HG03457 (cell line): Measurements from ENCODE around the gene GABRD.

ENCODE experiments used
- ATAC-seq: cut with Tn5 transposase; IDR thresholded peaks from one replicate; pipeline ENCODE4 v1.9.1; 2021; ENCODE audit warnings: moderate number of reproducible peaks; ENCODE audit not compliant: unreplicated experiment

Gene GABRD

DNA sequence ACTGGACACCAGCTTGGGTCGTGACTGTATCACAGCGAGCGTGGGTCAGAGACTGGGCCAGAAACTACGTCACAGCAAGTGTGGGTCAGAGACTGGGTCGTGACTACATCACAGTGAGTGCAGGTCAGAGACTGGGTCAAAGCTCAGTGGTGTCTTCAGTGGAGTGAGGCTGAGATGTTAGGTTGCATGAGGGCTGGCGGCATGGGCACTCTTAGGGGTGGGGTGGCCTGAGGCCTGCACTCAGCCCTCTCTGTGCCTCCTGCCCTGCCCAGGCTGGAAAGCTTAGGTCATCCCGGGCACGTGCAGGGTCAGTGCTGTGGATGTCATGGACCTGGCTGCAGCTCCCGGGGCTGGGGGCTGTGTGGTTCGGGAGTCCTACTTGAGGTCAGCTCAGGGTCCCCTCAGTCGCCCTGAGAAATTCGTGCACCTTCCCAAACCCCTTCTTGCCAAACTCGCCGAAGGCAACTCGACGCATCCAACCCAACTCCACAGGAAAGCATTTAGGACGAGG lies 34.5 kb upstream of the GABRD start:
- ATAC-seq = no peak

DNA sequence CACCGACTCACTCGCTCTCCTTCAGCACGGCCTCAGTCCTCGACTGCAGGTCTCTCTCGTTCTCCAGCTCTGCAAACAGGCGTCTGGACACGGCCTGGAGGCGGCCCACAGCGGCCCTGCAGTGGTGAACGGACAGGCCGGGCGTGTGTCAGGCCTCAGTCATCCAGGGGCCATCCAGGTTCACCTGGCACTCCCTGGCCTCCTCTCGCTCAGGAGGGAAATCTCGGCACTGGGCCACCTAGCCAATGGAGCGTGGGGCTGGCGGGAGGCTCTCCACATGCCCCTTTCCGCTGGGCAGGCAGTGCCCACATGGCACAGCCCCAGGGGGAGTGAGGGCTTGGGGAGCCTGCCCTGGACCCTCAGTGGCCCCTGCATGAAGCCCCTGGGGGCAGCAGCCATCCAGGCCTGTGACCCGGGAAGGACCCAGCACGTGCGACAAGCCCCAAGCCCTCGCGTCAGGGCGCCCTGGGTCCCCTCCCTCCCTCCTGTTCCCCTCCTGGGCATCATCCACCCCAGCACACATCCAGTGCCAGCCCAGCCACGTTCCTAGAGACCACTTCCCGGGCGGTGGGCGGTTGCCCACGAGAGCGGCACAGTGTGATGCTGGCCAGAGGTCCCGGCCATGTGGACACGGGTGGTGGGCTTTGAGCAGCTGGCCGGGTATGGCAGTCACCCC lies 33.6 kb upstream of the GABRD start:
- ATAC-seq = no peak

DNA sequence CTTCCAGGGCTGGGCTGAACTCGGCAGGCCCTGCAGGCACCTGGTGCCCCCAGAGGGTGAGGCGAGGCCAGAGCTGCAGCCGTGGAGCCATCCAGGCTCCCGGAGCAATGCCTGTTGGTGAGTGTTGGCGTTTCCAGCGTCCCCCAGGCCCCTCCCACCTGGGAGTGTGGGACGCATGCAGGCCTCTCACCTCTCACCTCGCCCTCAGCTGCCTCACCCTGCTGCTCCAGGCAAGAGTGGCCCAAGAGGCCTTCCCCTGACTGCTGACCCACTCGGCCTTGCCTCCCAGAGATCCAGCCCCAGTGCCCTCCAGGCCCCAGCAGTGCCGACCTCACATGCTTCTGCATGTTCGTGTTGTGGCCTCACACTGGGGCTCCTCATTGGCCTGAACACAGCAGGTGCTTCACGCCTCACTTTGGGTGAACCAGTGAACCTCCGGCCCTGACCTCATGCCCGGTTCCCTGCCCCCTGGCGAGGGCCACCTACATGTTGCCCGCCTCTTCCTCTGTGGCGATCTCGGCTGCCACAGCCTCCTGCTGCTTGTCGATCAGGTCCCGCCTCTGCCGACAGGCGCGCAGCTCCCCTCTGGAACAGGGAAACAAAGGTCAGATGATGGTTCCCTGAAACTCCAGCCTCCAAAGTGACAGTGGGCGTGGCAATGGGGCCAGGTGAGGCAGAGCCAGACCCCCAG lies 32.5 kb upstream of the GABRD start:
- no peak for ATAC-seq

DNA sequence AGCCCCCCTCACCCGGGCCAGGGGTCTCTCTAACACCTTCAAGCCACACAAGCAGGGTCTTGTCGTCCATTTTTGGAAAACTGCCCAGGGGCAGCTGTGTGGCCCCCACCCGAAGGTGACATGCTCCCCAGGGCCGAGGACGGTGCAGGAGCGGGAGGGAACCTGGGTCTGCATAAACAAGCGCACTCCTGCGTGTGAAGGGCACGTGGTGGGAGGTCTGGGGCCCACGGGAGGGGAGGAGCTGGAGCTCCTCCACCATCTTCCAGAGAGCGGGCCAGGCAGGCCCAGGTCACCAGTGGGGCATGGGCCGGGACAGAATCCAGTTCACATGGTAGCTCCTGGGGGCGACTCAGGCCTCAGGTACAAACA lies 32.0 kb upstream of the GABRD start:
- no peak for ATAC-seq

DNA sequence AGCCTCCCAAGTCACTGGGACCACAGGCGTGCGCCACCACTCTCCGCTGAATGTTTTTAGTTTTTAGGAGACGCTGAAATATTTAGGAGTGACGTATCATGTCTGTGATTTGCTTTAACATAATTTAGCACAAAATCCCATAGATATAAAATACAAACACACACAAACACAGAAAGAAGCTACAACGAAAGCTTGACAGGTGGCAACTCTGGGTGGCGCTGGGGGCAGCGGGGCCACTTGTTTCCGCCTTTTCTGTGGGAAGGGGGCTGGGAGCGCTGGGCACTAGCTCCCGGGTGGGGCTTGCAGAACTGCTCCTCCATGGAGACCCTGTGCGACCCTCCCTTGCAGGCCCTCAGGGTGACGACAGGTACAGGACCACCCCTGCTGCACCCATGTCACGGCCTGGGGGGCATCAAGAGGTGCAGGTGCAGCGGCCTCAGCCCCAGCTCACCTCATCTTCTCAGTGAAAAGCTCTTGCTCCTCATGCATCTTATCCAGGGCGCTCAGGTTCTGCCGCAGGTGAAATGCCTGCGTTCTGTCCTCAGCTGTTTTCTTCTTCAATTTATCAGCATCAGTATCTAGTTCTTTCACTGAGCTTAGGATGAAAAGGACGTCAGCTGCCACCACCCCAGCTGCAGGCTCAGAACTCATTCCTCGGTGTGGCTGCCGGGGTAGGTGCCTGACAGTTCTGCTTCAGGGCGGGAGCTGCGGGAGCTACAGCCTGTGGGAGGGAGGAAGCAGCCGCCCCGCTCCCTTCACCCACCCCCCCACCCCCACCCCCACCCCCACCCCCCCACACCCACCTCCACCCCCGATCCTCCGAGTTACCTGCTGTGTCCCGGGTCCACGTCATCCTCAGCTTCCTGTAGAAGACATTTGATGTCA lies 30.8 kb upstream of the GABRD start:
- ATAC-seq = no peak

DNA sequence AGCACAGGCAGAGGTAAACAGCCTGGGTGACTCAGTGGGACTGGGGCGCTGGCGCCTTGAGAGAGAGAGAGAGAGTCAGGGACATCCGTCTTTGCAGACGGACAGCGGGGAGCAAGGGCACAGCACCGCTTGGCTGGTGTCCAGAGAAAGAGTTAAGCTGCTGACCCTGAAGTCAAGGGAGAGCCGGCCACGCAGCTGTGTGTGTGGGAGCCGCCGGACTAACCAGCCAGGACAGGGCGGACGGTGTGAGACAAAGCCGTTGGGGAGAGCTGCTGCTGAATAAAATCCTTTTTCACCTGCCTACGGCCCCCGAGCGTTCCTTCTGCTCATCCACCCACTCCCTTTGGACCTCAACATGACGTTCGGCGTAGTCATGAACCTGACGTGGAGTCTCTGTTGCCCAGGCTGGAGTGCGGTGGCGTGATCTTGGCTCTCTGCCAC lies 30.0 kb upstream of the GABRD start:
- ATAC-seq = no peak

DNA sequence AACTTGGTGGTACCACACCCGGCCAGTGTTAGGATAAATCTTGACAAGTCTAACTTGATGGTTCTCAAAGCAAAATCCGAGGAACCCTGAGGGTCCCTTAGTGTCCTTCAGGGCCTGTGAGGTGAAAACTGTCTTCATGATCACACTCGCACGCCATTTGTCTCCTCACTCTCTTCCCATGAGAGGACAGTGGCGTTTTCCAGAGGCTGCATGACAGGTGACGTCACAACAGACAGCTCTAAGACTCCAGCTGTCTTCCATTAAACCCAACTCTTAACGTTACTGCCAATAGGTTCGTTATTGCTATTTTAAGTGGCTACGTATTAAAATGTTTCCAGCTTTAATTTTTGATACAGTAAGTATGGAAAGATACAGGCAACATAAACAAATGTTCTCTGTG lies 29.4 kb upstream of the GABRD start:
- ATAC-seq = no peak

DNA sequence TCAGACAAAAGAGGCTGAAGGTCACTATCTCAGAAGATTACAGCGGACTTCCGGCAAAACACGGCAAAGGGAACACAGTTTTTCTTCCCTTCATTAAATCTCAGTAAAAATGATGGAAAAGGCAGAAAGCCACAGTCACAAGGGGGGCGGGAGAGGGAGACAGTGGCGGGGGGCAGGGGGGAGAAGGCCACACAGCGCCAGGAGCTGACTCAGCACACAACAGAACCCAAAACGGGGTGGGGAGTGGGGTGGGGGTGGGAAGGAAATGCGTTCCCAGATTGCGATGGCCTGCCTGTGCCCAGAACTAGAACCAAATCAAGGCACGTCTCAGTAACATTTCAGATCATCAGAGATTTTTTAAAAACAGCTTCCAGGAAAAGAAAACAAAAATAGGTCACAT lies 28.9 kb upstream of the GABRD start:
- no peak for ATAC-seq

DNA sequence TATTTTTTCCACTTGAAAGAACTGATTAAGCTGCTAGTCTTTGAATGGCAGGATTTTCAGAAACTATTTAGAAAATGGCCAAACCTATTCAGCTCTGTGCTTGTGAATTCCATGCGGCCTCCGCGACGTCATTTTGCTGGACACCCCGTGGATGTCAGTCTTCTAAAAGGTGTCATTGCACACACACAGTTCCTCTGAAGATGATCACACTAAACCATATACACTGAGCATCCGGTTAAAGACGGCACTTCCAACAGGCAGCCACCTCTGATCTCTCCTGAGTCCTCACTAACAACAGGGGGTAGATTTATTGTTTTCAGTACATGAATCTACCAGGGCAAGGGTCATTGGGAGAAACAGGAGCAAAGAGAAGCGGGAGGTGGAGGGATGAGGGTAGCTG lies 24.6 kb upstream of the GABRD start:
- no peak for ATAC-seq

DNA sequence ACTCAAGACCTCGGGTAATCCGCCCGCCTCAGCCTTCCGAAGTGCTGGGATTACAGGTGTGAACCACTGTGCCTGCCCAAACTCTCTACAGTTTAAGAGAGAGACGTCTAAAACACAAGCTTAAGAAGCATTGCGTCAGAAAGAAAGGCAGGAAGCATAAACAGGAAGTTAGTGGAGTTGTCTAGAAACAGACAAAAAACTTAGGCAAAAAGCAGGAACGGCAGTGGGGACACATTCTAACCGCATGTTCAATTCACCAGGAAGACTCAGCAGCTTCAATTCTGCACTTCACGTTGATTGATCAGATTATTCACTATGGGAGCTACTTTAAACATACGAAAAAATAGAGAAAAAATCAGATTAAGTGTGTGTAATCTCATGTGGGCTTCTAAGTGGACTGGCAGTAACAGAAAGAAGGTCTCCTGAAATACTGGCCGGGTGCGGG lies 22.9 kb upstream of the GABRD start:
- no peak for ATAC-seq

DNA sequence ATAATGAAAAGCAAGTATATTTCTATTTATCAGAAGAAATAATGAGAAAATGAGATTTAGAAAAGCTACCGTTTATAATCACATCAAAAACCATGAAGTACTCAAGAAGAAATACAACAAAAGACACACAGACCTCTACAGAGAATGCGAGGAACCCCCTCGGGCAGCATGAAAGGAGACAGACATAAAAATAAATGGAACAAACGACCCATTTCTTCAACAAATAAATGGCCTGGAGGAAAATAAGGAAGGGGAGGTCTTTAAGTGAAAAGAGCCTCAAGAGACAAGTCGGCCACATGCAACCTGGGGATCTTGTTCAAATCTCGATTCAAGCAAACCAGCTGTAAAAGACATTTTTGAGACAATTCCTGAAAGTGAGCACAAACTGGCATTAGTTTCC lies 21.6 kb upstream of the GABRD start:
- no peak for ATAC-seq

DNA sequence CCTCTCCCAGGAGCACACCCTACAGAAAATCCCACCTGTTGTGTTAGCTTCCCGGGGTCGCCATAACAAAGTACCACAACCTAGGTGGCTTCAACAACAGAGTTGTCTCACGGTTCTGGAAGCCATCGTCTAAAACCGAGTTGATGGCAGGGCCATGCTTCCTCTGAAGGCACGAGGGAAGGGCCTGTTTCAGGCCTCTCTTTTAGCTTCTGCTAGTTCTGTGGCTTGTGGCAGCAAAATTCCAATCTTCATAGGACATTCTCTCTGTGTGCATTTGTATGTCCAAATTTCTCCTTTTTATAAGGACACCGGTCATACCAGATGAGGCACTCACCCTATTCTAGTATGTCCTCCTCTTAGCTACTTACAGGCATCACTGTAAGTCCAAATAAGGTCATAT lies 18.7 kb upstream of the GABRD start:
- no peak for ATAC-seq

DNA sequence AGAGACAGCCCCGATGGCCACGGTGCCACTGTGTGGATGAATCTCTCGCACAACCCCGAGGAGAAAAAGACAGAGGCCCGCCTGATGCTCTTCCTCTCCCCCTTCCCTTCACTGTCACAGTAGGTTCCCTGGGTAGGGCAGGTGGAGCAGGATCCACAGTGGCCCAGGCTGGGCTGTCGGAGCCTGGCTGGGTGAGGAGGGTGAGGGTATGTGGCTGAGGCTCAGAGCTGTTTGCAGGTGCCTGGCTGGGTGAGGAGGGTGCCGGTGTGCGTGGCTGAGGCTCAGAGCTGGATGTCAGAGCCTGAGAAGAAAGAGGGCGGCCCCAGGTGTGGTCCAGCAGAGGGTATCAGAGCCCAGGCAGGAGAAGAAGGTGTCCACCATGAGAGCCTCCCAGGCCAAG lies 18.3 kb upstream of the GABRD start:
- no peak for ATAC-seq

DNA sequence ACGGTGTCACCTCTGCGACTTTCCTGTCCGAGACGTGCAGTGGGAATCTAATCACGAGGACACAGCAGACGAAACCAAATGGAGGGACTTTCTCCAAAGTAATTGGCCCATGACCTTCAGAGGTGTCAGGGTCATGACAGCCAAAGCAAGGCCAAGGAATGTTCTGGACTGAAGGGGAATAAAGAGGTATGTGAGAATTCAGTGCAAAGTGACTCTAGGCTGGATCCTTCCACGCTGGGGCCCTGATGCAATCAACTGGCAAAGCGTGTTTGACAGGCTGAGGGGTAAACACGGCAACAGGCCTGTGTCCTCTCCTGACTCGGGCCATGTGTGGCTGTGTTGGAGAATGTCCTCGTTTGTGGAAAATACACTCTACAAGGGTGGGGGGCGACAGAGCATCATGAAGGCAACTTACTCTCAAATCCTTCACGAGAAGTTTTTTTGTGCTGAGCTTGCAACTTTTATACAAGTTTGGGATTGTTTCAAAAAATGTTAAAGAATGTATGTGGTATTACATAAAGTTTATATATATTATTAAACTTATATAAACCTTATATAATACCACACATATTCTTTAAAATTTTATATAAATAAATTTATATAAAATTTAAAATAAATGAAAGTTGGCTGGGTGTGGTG lies 17.3 kb upstream of the GABRD start:
- ATAC-seq = no peak

DNA sequence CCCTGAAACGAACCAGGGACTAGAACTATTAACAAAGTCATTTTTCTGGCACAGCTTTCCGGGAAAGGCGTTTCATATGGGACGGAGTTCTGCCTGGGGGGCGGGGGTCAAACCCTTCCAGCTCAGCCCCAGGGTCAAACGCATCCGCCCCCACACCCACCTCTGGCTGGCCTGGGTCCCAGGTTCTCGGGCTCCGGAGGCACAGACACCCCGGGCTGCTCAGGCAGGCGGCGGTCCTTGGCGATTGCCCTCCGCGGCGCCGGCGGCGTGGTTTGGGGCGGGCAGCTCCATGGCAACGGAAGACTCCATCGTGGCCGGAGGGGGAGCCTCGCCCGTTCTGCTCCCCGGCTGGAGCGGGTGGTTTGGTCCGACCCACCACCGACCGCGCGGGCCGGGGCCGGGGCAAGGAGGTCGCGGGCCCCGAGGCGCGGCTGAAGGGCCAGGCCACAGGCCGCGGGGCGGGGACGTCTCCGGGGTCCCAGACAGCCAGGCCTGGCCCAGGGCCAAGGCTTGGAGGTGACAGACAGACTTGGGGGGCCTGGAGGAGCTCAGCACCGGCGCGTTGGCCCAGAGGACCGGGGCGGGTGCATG lies 15.5 kb upstream of the GABRD start, which contains the start of gene CFAP74:
CFAP74 (minus strand) TSS at position 246 of the 591 bp plus-strand sequence. CDS start 12,830 bp downstream, outside the sequence.
- ATAC-seq = no peak

DNA sequence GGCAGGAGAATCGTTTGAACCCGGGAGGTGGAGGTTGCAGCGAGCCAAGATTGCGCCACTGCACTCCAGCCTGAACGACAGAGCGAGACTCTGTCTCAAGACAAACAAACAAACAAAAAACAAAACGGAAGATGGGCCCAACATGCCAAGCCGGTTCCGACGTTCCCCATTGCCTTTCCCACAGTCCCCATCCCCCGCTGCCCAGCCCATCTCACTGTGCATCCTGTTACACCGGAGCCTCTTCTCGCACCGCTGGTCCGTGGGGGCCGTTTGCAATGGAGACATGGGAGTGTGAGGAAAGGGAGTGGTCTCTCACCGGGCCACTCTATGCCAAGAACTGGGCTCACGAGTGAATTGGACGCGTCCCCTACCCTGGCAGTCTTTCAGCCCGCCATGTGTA lies 14.3 kb upstream of the GABRD start:
- ATAC-seq = no peak

DNA sequence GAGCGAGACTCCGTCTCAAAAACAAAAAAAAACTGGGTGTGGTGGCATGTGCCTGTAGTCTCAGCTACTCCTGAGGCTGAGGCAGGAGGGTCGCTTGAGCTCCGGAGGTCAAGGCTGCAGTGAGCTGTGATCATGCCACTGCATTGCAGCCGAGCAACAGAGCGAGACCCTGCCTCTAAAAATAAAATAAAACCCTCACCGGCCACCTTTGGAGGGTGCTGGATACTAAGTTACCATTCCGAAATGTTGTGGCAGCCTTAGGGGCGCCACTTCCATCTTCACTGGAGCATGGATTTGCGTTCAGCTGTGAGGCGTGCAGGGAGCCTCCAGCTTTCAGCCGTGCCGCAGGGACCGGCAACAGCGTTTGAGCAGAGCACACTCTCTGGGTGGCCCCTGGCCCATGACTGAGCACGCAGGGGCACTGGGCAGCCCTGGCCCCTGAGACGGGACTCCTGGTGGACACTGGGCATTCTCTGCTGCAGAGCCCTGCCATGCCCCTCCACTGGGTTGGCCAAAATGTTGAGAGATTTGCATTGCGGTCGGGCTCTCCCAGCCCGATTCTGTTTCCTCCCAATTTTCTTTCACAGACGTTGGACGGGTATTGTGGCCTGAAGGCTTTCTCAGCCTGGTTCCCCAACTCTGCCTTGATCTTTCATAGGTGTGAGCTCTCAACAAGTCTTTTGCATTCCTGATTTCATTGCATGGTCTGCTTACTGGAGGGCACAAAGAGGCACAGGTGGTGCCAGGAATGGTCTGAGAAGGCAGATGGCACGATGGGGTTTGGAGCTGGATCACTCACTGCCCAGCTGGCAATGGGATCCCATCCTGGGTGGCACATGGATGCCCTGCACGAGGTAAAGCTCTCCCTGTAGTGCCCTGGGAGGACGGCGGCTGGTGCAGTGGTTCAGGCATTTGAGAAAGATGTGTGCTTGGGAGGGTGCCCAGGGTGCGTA lies 9.8 kb upstream of the GABRD start:
- ATAC-seq = no peak

DNA sequence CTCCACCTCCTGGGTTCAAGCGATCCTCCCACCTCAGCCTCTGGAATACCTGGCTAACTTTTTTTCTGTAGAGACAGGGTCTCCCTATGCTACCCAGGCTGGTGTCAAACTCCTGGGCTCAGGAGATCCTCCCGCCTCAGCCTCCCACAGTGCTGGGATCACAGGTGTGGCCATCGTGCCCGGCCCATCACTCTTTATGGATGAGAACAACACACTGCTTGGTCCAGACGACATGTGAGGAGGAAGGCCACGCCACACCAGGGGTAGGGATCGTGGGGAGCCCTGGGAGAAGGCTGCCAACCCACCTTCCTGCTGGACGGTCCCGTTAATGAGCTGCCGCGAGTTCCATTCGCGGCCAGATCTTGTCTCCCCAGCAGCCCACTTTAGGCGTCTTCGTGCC lies 5.0 kb upstream of the GABRD start:
- ATAC-seq = no peak
